Fibroblast of lung (primary cell): ENCODE data around the gene CCR1. TPM values are rescaled to one million over a fixed set of nuclear protein-coding genes. Genes with fewer than 3 reads are reported as not detected.

Source experiments
- DNase-seq, 2 donors: peaks; one replicate each; pipeline versions ENCODE4 v3.0.0 to v3.0.0-alpha.2; 2010; ENCODE audit warnings: low read depth in 2 of 2
- H2AFZ ChIP-seq: 2 replicates; pipeline ENCODE4 v1.5.1; 2012; ENCODE audit warnings: low read length, control low read depth, inconsistent platforms
- H3K27ac ChIP-seq: 2 replicates; pipeline ENCODE4 v1.5.1; 2011; ENCODE audit warnings: low read length, control low read depth; ENCODE audit not compliant: insufficient read depth
- H3K27me3 ChIP-seq: 2 replicates; pipeline ENCODE4 v1.5.1; 2011; ENCODE audit warnings: mild to moderate bottlenecking, low read length; ENCODE audit not compliant: control insufficient read depth, insufficient read depth
- H3K36me3 ChIP-seq: 2 replicates; pipeline ENCODE4 v1.5.1; 2011; ENCODE audit warnings: low read length; ENCODE audit not compliant: control insufficient read depth, insufficient read depth
- H3K4me1 ChIP-seq: 2 replicates; pipeline ENCODE4 v1.5.1; 2011; ENCODE audit warnings: low read length; ENCODE audit not compliant: control insufficient read depth, insufficient read depth; ENCODE audit errors: extremely low read depth
- H3K4me2 ChIP-seq: 2 replicates; pipeline ENCODE4 v1.5.1; 2011; ENCODE audit warnings: low read length, control low read depth; ENCODE audit not compliant: insufficient read depth; ENCODE audit errors: extremely low read depth
- H3K4me3 ChIP-seq, 4 experiments: fragments of 200-600 bp in 1 of 4; sonication (generic) in 1 of 4; replicated peaks in 1 of 4; 2 replicates each; pipeline ENCODE4 v1.5.1; 2011 to 2016; ENCODE audit warnings: low read length in 4 of 4, low read depth in 3 of 4, mild to moderate bottlenecking in 3 of 4, control low read depth in 2 of 4, inconsistent platforms in 1 of 4, mixed read lengths in 1 of 4; ENCODE audit not compliant: insufficient read depth in 1 of 4; ENCODE audit errors: control extremely low read depth in 1 of 4
- H3K79me2 ChIP-seq: 2 replicates; pipeline ENCODE4 v1.5.1; 2012; ENCODE audit warnings: mild to moderate bottlenecking, low read length, inconsistent platforms; ENCODE audit not compliant: control insufficient read depth, insufficient read depth
- H3K9ac ChIP-seq: 2 replicates; pipeline ENCODE4 v1.5.1; 2011; ENCODE audit warnings: mild to moderate bottlenecking, low read length, control low read depth; ENCODE audit not compliant: insufficient read depth
- H3K9me3 ChIP-seq: 2 replicates; pipeline ENCODE4 v1.5.1; 2012; ENCODE audit warnings: low read depth, low read length; ENCODE audit not compliant: control insufficient read depth, insufficient read depth
- H4K20me1 ChIP-seq: 2 replicates; pipeline ENCODE4 v1.5.1; 2011; ENCODE audit warnings: low read length; ENCODE audit not compliant: control insufficient read depth, insufficient read depth; ENCODE audit errors: extremely low read depth
- CTCF ChIP-seq, 2 donors: IDR thresholded peaks in 1 of 2; conservative IDR thresholded peaks in 1 of 2; 1 replicate in 1 of 2; 2 replicates in 1 of 2; pipeline ENCODE4 v1.5.1; 2011 to 2012; ENCODE audit warnings: low read length in 2 of 2, control low read depth in 1 of 2, inconsistent platforms in 1 of 2, low read depth in 1 of 2, mild to moderate bottlenecking in 1 of 2
- EZH2 ChIP-seq: IDR thresholded peaks from 2 replicates; pipeline ENCODE4 v1.5.1; 2012; ENCODE audit warnings: low read length, control low read depth, mild to moderate bottlenecking; ENCODE audit errors: missing control alignments
- polyA plus RNA-seq, 2 donors: library from polyadenylated mRNA; depleted of rRNA in 1 of 2; stranded (reverse) in 1 of 2; unstranded in 1 of 2; fragments of >200 nt; gene quantifications; 2 replicates each; pipeline ENCODE4 v1.2.1, GENCODE V29; 2011 to 2012; ENCODE audit warnings: missing spikeins in 1 of 2
- total RNA-seq: library from RNA; depleted of rRNA; stranded (reverse); fragments of >200 nt; gene quantifications from 2 replicates; pipeline ENCODE4 v1.2.1, GENCODE V29; 2014

The CCR1 gene
- total and polyA plus RNA-seq, 2 donors (not counting 1 experiment from before 2014, with no cell fraction given): 6.6 to 9.9 TPM

- Histone ChIP-seq H3K36me3 (no peaks in the 10 kb centered on the region), H3K27me3 (peaks cover 2% of the 10 kb centered on the region), H3K4me3 (no peak overlapping the region), H4K20me1 (no peaks in the 10 kb centered on the region), H3K4me2 (peak overlapping the region; percentile 25), H3K9ac (no peak overlapping the region), H2AFZ (no peak overlapping the region), H3K4me1 (no peaks in the 10 kb centered on the region), H3K79me2 (no peaks in the 10 kb centered on the region), H3K9me3 (no peaks in the 10 kb centered on the region), H3K27ac (no peak overlapping the region)
- DNase-seq: peak; percentile 19 to 79
- TF ChIP-seq EZH2: no peak
- TF ChIP-seq CTCF (conservative IDR thresholded peaks at IDR 0.05 in 1 of 2, IDR thresholded peaks at IDR 0.05 in 1 of 2; ENCODE audit: low read depth in 1 of 2, low read length in 2 of 2): no peak
Measured at GRCh38 chr3:46228260-46229242, 20.4 kb upstream of the CCR1 start.

DNA sequence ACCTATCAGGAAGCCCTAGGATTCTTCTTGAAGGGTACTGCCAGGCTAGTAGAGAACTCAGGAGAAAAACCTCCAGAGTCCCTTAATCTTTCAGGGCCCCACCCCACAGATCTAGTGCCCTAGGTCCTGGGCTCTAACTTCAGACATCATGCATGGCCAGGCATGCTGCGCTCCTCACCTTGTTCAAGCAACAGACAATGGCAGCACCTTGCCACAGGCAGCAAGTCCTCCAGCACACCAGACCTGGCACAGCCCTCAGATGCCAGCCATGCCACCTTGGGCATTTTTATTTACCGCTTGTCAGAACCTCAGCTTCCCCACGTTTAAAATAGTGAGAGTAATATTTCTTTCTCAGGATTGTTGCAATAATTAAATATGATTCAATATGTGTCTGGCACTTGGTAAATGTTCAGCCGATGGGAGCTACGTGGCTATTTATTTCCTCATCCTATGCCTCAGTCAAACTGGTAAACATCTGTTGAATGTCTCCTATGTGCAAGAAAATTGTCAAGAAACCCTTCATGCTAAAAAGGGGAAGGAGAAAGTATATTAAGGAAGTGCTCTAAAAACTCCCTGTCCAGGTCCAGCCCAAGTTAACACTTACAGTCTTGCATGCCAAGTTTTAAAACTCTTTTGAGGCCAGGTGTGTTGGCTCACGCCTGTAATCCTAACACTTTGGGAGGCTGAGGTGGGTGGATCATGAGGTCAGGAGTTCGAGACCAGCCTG, 14.5 kb upstream of the CCR1 start:
- Histone ChIP-seq H2AFZ (no peak overlapping the region), H3K36me3 (no peaks in the 10 kb centered on the region), H3K27me3 (peaks cover 5% of the 10 kb centered on the region), H3K9ac (no peak overlapping the region), H3K27ac (no peak overlapping the region), H3K4me2 (no peak overlapping the region), H4K20me1 (no peaks in the 10 kb centered on the region), H3K79me2 (no peaks in the 10 kb centered on the region), H3K4me1 (no peaks in the 10 kb centered on the region), H3K9me3 (no peaks in the 10 kb centered on the region), H3K4me3 (no peak overlapping the region)
- DNase-seq: no peak
- TF ChIP-seq CTCF (conservative IDR thresholded peaks at IDR 0.05 in 1 of 2, IDR thresholded peaks at IDR 0.05 in 1 of 2; ENCODE audit: low read depth in 1 of 2, low read length in 2 of 2) (no peak), EZH2 (no peak)

DNA sequence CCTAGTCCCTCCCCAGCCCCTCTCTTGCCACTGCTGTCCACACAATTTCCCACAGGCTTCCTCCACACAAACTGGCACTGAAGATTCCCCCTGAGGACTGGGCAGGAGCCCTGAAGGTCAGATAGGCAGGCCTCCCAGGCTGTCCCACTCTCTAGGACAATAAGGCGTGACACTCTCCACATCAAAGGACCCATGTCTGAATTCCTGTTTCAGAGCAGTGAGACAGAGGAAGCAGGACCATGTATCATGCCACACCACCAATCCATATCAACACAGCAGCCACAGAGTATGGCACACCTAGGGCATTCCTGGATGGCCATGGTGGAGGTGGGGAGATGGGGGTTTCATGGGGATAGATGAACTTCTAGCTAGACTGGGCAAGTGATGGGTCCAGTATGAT, 13.8 kb upstream of the CCR1 start:
- TF ChIP-seq EZH2 (no peak), CTCF (conservative IDR thresholded peaks at IDR 0.05 in 1 of 2, IDR thresholded peaks at IDR 0.05 in 1 of 2; ENCODE audit: low read depth in 1 of 2, low read length in 2 of 2) (no peak)
- Histone ChIP-seq H3K9ac (no peak overlapping the region), H3K9me3 (no peaks in the 10 kb centered on the region), H3K27me3 (peaks cover 5% of the 10 kb centered on the region), H3K27ac (no peak overlapping the region), H3K4me3 (no peak overlapping the region), H3K4me2 (no peak overlapping the region), H3K79me2 (no peaks in the 10 kb centered on the region), H3K4me1 (no peaks in the 10 kb centered on the region), H4K20me1 (no peaks in the 10 kb centered on the region), H2AFZ (no peak overlapping the region), H3K36me3 (no peaks in the 10 kb centered on the region)
- DNase-seq: no peak
